Measurements from ENCODE around the gene TMCC1.
"Not testable (repeated sequence)": the region's sequence is repeated elsewhere in the genome, so short reads cannot be mapped to it uniquely, and the experiment has no call there.

TMCC1 gene

DNA sequence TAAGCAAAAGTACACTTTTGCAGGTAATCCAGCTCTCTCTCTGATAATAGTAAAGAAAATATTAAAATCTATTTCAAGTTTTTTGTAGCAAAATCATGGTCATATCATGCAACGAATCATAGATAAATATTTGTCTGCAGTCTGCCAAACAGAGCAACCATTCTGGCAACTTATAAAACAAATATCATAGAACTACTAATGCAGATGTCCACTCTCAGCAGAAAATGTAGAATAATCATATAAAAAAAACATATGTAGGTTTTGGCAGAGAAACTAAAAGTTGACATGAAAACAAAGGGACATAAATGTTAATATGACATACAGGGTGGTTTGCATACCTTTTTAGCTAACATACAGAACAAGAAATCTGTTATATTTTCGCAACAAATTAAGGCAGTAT, 12.2 kb downstream of the TMCC1 start:
- DNase-seq (ENCODE audit: low spot score) = no peak
- in situ Hi-C loops (cut with MboI; ENCODE audit: low pct_unique_long_range_greater_than_20kb, low sequenced_read_pairs, unreplicated experiment) = no loop called here
- no peak for TF ChIP-seq CTCF (IDR thresholded peaks at IDR 0.05; ENCODE audit: extremely low read depth, insufficient read depth, missing control alignments)

GRCh38 chr3:129878355-129878754, 15.2 kb downstream of the TMCC1 start:
- in situ Hi-C loops (cut with MboI; ENCODE audit: low pct_unique_long_range_greater_than_20kb, low sequenced_read_pairs, unreplicated experiment) = no loop called here
- no peak for TF ChIP-seq CTCF (IDR thresholded peaks at IDR 0.05; ENCODE audit: extremely low read depth, insufficient read depth, missing control alignments)
- DNase-seq (ENCODE audit: low spot score) = no peak

- DNase-seq (ENCODE audit: low spot score); in situ Hi-C loops (cut with MboI; ENCODE audit: low pct_unique_long_range_greater_than_20kb, low sequenced_read_pairs, unreplicated experiment): not testable (repeated sequence)
These were observed 19.0 kb downstream of the TMCC1 start for GRCh38 chr3:129874479-129874878.

GRCh38 chr3:129868912-129869311, 24.6 kb downstream of the TMCC1 start:
- no peak for TF ChIP-seq CTCF (IDR thresholded peaks at IDR 0.05; ENCODE audit: extremely low read depth, insufficient read depth, missing control alignments)
- no peak for DNase-seq (ENCODE audit: low spot score)
- in situ Hi-C loops (cut with MboI; ENCODE audit: low pct_unique_long_range_greater_than_20kb, low sequenced_read_pairs, unreplicated experiment) = no loop called here

GRCh38 chr3:129867506-129868124, 25.9 kb downstream of the TMCC1 start:
- no peak for DNase-seq (ENCODE audit: low spot score)
- in situ Hi-C loops (cut with MboI; ENCODE audit: low pct_unique_long_range_greater_than_20kb, low sequenced_read_pairs, unreplicated experiment) = no loop called here
- no peak for TF ChIP-seq CTCF (IDR thresholded peaks at IDR 0.05; ENCODE audit: extremely low read depth, insufficient read depth, missing control alignments)

DNA sequence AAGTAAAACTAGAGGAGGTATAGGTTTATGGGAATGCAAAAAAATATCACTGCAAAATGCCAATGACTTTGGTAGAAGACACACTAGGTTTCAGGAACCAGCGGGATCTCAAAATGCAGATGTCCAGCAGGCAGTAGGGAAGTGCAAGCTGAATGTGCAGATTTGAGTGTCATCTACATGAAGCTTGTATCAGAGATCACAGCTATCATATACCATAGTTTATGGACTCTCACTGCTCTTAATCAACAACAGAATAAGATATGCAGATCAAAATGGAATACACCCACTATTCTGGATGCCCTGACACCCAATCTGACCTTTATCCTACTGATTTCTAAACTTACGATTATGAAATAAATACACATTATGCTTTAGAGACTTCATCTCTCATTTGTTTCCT, 27.7 kb downstream of the TMCC1 start:
- DNase-seq (ENCODE audit: low spot score) = no peak
- no peak for TF ChIP-seq CTCF (IDR thresholded peaks at IDR 0.05; ENCODE audit: extremely low read depth, insufficient read depth, missing control alignments)
- in situ Hi-C loops (cut with MboI; ENCODE audit: low pct_unique_long_range_greater_than_20kb, low sequenced_read_pairs, unreplicated experiment) = no loop called here

DNA sequence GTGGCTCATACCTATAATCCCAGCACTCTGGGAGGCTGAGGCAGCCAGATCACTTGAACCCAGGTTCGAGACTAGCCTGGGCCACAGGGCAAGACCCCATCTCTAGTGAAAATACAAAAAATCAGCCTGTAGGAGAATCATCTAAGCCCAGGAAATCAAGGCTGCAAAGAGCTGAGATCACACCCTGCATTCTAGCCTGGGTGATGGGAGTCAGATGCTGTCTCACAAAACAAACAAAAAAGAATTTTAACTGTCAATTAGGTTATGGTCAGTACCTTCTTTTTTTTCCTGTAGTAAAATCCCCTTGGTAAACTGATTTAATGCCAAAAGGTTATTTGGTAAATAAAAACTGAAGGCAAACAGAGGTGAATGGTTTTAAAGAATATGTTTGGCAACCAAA, 29.0 kb downstream of the TMCC1 start:
- no peak for DNase-seq (ENCODE audit: low spot score)
- in situ Hi-C loops (cut with MboI; ENCODE audit: low pct_unique_long_range_greater_than_20kb, low sequenced_read_pairs, unreplicated experiment) = no loop called here
- TF ChIP-seq CTCF (IDR thresholded peaks at IDR 0.05; ENCODE audit: extremely low read depth, insufficient read depth, missing control alignments) = no peak
